ENCODE data around the gene XIST.

DNA sequence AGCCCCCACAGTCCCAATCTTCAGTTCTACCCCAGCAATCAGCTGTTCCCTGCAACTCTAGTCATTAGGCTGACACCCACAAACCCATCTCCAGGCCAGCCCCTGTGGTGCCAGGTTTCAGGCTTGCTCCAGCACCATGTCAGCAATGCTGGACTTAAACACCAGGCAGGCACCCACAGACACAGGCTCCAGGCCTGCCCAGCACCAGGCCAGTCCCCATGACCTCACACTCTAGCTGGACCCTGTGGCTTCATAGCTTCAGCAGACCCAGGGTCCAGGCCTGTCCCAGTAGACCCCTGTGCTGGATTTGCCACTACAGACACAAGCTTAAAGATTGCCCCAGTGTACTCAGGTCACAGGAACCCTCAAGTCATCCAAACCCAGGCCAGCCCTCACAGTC, 10.8 kb upstream of the XIST start:
- TF ChIP-seq ZFP30 (CRISPR knock-in tag; IDR thresholded peaks at IDR 0.05) (no peak), ARNTL (CRISPR knock-in tag; IDR thresholded peaks at IDR 0.05; ENCODE audit: borderline replicate concordance, low read depth) (no peak), SNAI2 (CRISPR knock-in tag; IDR thresholded peaks at IDR 0.05) (no peak), RARB (CRISPR knock-in tag; IDR thresholded peaks at IDR 0.05) (no peak), ZFP3 (CRISPR knock-in tag; IDR thresholded peaks at IDR 0.05) (no peak), PPARA (CRISPR knock-in tag; IDR thresholded peaks at IDR 0.05; ENCODE audit: borderline replicate concordance) (no peak), BACH2 (CRISPR knock-in tag; IDR thresholded peaks at IDR 0.05; ENCODE audit: borderline replicate concordance) (no peak), ESRRG (CRISPR knock-in tag; IDR thresholded peaks at IDR 0.05) (no peak), TCF4 (CRISPR knock-in tag; IDR thresholded peaks at IDR 0.05; ENCODE audit: borderline replicate concordance) (no peak), ZNF565 (CRISPR knock-in tag; conservative IDR thresholded peaks at IDR 0.05; ENCODE audit: low read depth) (no peak)
- TF ChIP-seq, protein P1, sequence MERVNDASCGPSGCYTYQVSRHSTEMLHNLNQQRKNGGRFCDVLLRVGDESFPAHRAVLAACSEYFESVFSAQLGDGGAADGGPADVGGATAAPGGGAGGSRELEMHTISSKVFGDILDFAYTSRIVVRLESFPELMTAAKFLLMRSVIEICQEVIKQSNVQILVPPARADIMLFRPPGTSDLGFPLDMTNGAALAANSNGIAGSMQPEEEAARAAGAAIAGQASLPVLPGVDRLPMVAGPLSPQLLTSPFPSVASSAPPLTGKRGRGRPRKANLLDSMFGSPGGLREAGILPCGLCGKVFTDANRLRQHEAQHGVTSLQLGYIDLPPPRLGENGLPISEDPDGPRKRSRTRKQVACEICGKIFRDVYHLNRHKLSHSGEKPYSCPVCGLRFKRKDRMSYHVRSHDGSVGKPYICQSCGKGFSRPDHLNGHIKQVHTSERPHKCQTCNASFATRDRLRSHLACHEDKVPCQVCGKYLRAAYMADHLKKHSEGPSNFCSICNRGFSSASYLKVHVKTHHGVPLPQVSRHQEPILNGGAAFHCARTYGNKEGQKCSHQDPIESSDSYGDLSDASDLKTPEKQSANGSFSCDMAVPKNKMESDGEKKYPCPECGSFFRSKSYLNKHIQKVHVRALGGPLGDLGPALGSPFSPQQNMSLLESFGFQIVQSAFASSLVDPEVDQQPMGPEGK (CRISPR knock-in tag; IDR thresholded peaks at IDR 0.05; ENCODE audit: borderline replicate concordance) = no peak
